SU-DHL-6 (cell line): Measurements from ENCODE around the gene ZNF804A.

Experiments used
- H2AFZ ChIP-seq: fragments of 200-600 bp; sonication (generic); 2 replicates; pipeline ENCODE4 v1.6.1; 2014; ENCODE audit warnings: low read depth, mild to moderate bottlenecking, moderate library complexity, mixed read lengths, antibody characterized with exemption, low read length; ENCODE audit not compliant: severe bottlenecking
- H3F3A ChIP-seq: fragments of 200-600 bp; shearing (Covaris generic); 2 replicates; pipeline ENCODE4 v1.6.0; 2016; ENCODE audit warnings: antibody characterized with exemption, mild to moderate bottlenecking; ENCODE audit not compliant: insufficient read depth
- H3K27ac ChIP-seq: fragments of 200-600 bp; sonication (generic); 2 replicates; pipeline ENCODE4 v1.5.1; 2016; ENCODE audit warnings: low read depth, mild to moderate bottlenecking, low read length, moderate library complexity, mixed read lengths
- H3K27me3 ChIP-seq: fragments of 200-600 bp; sonication (generic), shearing (Covaris generic); 2 replicates; pipeline ENCODE4 v1.6.0; 2014; ENCODE audit warnings: mild to moderate bottlenecking, low read length
- H3K36me3 ChIP-seq: fragments of 200-600 bp; sonication (generic); 2 replicates; pipeline ENCODE4 v1.6.1; 2014; ENCODE audit warnings: mild to moderate bottlenecking, low read length, mixed read lengths
- H3K4me2 ChIP-seq: fragments of 300-600, 200-600 bp; shearing (Covaris generic), sonication (generic); 2 replicates; pipeline ENCODE4 v1.6.0; 2014; ENCODE audit warnings: low read length, low read depth, mild to moderate bottlenecking; ENCODE audit not compliant: poor library complexity, severe bottlenecking
- H3K4me3 ChIP-seq: fragments of 200-600 bp; sonication (generic); 2 replicates; pipeline ENCODE4 v1.5.1; 2014; ENCODE audit warnings: antibody characterized with exemption, low read length, mild to moderate bottlenecking, mixed read lengths; ENCODE audit not compliant: insufficient read depth, poor library complexity, severe bottlenecking
- H3K79me2 ChIP-seq: fragments of 200-600 bp; sonication (generic); 2 replicates; pipeline ENCODE4 v1.6.1; 2014; ENCODE audit warnings: mild to moderate bottlenecking, low read length, moderate library complexity; ENCODE audit not compliant: insufficient read depth
- H3K9ac ChIP-seq: fragments of 200-600 bp; sonication (generic); 2 replicates; pipeline ENCODE4 v1.7.0; 2014; ENCODE audit warnings: mild to moderate bottlenecking, low read length
- H3K9me2 ChIP-seq: fragments of 200-600 bp; sonication (generic); replicated peaks from 2 replicates; pipeline ENCODE4 v1.6.1; 2014; ENCODE audit warnings: low read length; ENCODE audit not compliant: insufficient read depth
- H3K9me3 ChIP-seq: fragments of 200-600 bp; sonication (generic); 2 replicates; pipeline ENCODE4 v1.6.1; 2014; ENCODE audit warnings: low read length, mixed read lengths; ENCODE audit not compliant: insufficient read depth
- H4K20me1 ChIP-seq: fragments of 200-600 bp; sonication (generic); 2 replicates; pipeline ENCODE4 v1.6.1; 2014; ENCODE audit warnings: low read depth, mild to moderate bottlenecking, antibody characterized with exemption, low read length, moderate library complexity, mixed read lengths
- CTCF ChIP-seq: fragments of 200-600 bp; sonication (generic); IDR thresholded peaks from one replicate; pipeline ENCODE4 v1.5.1; 2017; ENCODE audit warnings: antibody characterized with exemption, mild to moderate bottlenecking, low read length, moderate library complexity; ENCODE audit not compliant: insufficient read depth, poor library complexity, severe bottlenecking
- EZH2phosphoT487 ChIP-seq: fragments of 200-600 bp; sonication (generic), shearing (Covaris generic); conservative IDR thresholded peaks from 2 replicates; pipeline ENCODE4 v1.6.1; 2018; ENCODE audit warnings: mild to moderate bottlenecking, antibody characterized with exemption, low read length, moderate library complexity, mixed read lengths

Gene ZNF804A

GRCh38 chr2:184598316-184599053 is at the start of gene ZNF804A:
Gene ZNF804A (plus strand): TSS chr2:184598529. CDS start chr2:184598960, 431 bp downstream.
- H3K4me2 ChIP-seq, result peak within 1 kb of the TSS; percentile 98
- no peaks in the 10 kb centered on the region for H3K9me3 ChIP-seq
- peak within 1 kb of the TSS; percentile 94 for H3K9ac ChIP-seq
- peak within 1 kb of the TSS; percentile 91 for H2AFZ ChIP-seq
- TF ChIP-seq CTCF (no peak), EZH2phosphoT487 (no peak)
- no peaks in the 10 kb centered on the region for H3K27me3 ChIP-seq
- peaks cover 26% of the 10 kb centered on the region for H3F3A ChIP-seq
- peaks cover 24% of the 10 kb centered on the region for H4K20me1 ChIP-seq
- H3K9me2 ChIP-seq, result no peaks in the 10 kb centered on the region
- H3K27ac ChIP-seq, result peak within 1 kb of the TSS; percentile 79
- peak within 1 kb of the TSS; percentile 92 for H3K4me3 ChIP-seq
- peaks cover 32% of the 10 kb centered on the region for H3K36me3 ChIP-seq
- H3K79me2 ChIP-seq, result peaks cover 55% of the 10 kb centered on the region

- no peak overlapping the region for H3K27ac ChIP-seq
- no peaks in the 10 kb centered on the region for H3K9me3 ChIP-seq
- no peaks in the 10 kb centered on the region for H3F3A ChIP-seq
- H3K36me3 ChIP-seq, result peaks cover 8% of the 10 kb centered on the region; the same call in 1 of the 2 replicates
- H4K20me1 ChIP-seq, result no peaks in the 10 kb centered on the region
- H3K79me2 ChIP-seq, result no peaks in the 10 kb centered on the region
- no peak overlapping the region for H3K9ac ChIP-seq
- H3K4me2 ChIP-seq, result no peak overlapping the region
- H3K27me3 ChIP-seq, result no peaks in the 10 kb centered on the region
- no peak overlapping the region for H3K4me3 ChIP-seq
- TF ChIP-seq CTCF (no peak), EZH2phosphoT487 (no peak)
- H3K9me2 ChIP-seq, result no peaks in the 10 kb centered on the region
- no peak overlapping the region for H2AFZ ChIP-seq
Measured at GRCh38 chr2:184549153-184549552, 49.2 kb upstream of the ZNF804A start.

- no peaks in the 10 kb centered on the region for H3K9me3 ChIP-seq
- H3K9me2 ChIP-seq, result no peaks in the 10 kb centered on the region
- H2AFZ ChIP-seq, result no peak overlapping the region
- H3K9ac ChIP-seq, result no peak overlapping the region
- peaks cover 8% of the 10 kb centered on the region; the same call in 1 of the 2 replicates for H3K36me3 ChIP-seq
- H3K4me3 ChIP-seq, result no peak overlapping the region
- H3K27ac ChIP-seq, result no peak overlapping the region
- no peak for TF ChIP-seq CTCF
- TF ChIP-seq EZH2phosphoT487, result no peak
- no peaks in the 10 kb centered on the region for H3K27me3 ChIP-seq
- no peak overlapping the region for H3K4me2 ChIP-seq
- H3K79me2 ChIP-seq, result no peaks in the 10 kb centered on the region
- H3F3A ChIP-seq, result no peaks in the 10 kb centered on the region
- no peaks in the 10 kb centered on the region for H4K20me1 ChIP-seq
Measured at GRCh38 chr2:184551626-184552025, 46.7 kb upstream of the ZNF804A start.
